NT2/D1 (cell line): ENCODE data around the gene SP9.

Experiments
- SUZ12 ChIP-seq: IDR thresholded peaks from 2 replicates; pipeline ENCODE4 v1.6.1; 2011; ENCODE audit not compliant: insufficient read length, insufficient read depth; ENCODE audit errors: extremely low read depth
- YY1 ChIP-seq: IDR thresholded peaks from 2 replicates; pipeline ENCODE4 v1.6.1; 2011; ENCODE audit not compliant: insufficient read length, insufficient read depth
- ZNF274 ChIP-seq: IDR thresholded peaks from 2 replicates; pipeline ENCODE4 v1.6.1; 2011; ENCODE audit warnings: mild to moderate bottlenecking, low read depth, low read length

GRCh38 chr2:174342686-174343342 lies 8.1 kb downstream of the SP9 start:
- TF ChIP-seq YY1 (no peak), ZNF274 (no peak), SUZ12 (no peak)
